ENCODE measurements around the gene MYH11.

Gene MYH11

GRCh38 chr16:15749371-15749770 is 107.5 kb downstream of the MYH11 start:
- no peak for TF ChIP-seq CTCF (conservative IDR thresholded peaks at IDR 0.05; ENCODE audit: low read length)
- no peak for DNase-seq (ENCODE audit: low read depth)
- no peak overlapping the region for H3K4me3 ChIP-seq (ENCODE audit: low read length)

DNA sequence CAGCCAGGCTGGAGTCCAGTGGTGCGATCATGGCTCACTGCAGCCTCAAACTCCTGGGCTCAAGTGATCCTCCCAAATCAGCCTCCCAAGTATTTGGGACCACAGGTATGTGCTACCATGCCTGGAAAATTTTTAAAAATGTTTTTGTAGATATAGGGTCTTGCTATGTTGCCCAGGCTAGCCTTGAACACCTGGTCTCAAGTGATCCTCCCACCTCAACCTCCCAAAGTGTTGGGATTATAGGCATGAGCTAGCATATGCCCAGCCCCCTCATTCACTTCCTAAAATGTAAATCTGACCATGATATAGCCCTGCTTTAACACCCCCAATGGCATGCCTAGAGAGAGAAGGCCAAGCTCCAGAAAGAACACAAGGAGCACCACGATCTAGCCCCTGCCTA is 108.2 kb downstream of the MYH11 start:
- no peak for TF ChIP-seq CTCF (conservative IDR thresholded peaks at IDR 0.05; ENCODE audit: low read length)

DNA sequence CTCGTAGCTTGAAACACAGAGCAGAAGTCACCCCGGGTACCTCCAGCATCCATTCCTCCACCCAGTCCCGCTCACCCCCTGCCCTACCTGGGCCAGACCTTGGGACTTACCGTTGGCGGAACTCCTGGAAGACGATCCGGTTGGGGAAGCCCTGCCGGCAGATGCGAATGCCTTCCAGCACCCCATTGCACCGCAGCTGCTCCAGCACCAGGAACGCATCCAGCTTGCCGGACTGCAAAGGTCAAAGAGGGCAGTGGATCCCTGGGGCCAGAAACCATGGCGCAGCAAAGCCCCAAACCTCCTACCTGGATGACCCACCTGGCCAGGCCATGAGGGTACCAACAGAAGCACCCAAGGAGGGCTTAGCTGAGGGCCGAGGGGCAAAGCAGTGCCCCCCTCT is 108.9 kb downstream of the MYH11 start:
- no peak for TF ChIP-seq CTCF (conservative IDR thresholded peaks at IDR 0.05; ENCODE audit: low read length)
- no peak overlapping the region for H3K4me3 ChIP-seq (ENCODE audit: low read length)
- no peak for DNase-seq (ENCODE audit: low read depth)

More for the DNA sequence above, 108.2 kb downstream of the MYH11 start:
- no peak overlapping the region for H3K4me3 ChIP-seq (ENCODE audit: low read length)
- DNase-seq (ENCODE audit: low read depth): no peak

DNA sequence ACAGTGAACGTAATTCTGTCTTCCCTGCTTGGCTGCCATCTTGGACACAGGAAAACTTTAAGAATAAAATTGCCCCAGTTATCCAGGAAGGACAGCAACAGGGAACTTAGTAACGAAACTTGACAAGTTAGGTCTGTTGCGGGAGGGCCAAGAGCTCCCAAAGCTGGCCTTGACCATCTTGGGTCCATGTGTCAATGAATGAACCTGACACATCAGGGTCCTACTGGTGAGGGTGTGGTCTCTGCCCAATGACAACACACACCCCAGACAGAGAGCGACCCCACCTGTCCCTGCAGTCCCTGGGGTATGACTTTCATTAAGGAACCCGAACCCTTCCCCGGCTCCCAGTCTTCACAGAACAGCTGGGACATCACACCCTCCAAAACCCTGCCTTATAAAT is 110.5 kb downstream of the MYH11 start:
- TF ChIP-seq CTCF (conservative IDR thresholded peaks at IDR 0.05; ENCODE audit: low read length): no peak
- DNase-seq (ENCODE audit: low read depth): no peak
- no peak overlapping the region for H3K4me3 ChIP-seq (ENCODE audit: low read length)

GRCh38 chr16:15743657-15744056 is 113.2 kb downstream of the MYH11 start:
- no peak for TF ChIP-seq CTCF (conservative IDR thresholded peaks at IDR 0.05; ENCODE audit: low read length)
- DNase-seq (ENCODE audit: low read depth): no peak
- H3K4me3 ChIP-seq (ENCODE audit: low read length): no peak overlapping the region

DNA sequence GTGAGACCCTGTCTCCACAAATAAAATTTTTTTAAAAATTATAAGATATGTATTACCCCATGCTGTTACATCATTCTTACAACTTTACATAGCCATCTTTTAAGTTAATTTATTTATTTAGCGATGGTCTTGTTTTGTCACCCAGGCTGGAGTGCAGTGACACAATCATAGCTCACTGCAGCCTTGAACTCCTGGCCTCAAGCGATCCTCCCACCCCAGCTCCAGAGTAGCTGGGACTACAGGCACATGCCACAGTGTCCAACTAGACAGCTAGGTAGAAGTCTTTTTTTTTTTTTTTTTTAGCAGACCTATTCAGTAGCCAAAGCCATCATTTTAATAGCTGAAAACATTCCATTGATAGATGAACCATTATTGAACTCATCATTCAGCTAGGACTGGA is 114.1 kb downstream of the MYH11 start:
- TF ChIP-seq CTCF (conservative IDR thresholded peaks at IDR 0.05; ENCODE audit: low read length): no peak
- no peak overlapping the region for H3K4me3 ChIP-seq (ENCODE audit: low read length)
- DNase-seq (ENCODE audit: low read depth): no peak

DNA sequence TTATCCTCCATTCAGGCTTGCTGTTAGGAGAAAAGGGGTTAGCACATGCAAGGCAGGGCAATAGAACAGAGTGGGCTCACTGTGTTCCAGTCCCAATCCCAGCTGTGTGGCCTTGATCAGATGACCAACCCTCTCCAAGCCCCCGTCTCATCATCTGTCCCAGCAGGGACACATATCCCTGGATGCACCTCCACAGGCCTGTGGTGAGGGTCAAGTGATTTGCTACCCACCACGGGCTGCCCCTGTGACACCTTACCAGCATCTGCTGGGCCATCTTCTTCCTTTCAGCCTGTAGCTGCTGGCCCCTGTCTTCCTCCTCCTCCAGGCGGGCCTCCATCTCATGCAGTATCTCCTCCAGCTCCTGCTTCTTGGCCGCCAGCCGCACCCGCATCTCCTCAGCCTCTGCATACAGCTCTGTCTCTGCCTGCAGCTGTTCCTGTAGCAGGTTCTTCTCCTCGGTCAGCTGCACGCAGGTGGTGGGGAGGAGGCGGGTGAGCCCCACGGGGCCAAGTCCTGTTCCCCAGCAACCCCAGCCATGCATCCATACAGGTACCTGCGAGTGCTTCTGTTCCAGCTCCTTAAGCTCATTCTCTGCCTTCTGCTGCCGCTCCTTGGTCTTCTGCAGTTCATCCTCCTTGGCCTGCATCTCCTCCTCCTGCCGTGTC is 115.5 kb downstream of the MYH11 start:
- no peak overlapping the region for H3K4me3 ChIP-seq (ENCODE audit: low read length)
- TF ChIP-seq CTCF (conservative IDR thresholded peaks at IDR 0.05; ENCODE audit: low read length): no peak
- no peak for DNase-seq (ENCODE audit: low read depth)

Measured in AG10803 (cell line).